Measurements from ENCODE around the gene DAP.

- no peak for TF ChIP-seq CTCF (IDR thresholded peaks at IDR 0.05; ENCODE audit: insufficient read depth, low read length, poor library complexity, severe bottlenecking)
- TF ChIP-seq EZH2phosphoT487 (conservative IDR thresholded peaks at IDR 0.05; ENCODE audit: low read length) = no peak
These were observed 24.2 kb downstream of the DAP start for GRCh38 chr5:10736808-10737207.

Measured in SU-DHL-6 (cell line).